Duodenal mucosa (tissue), 2 donors: ENCODE measurements around the gene NMT1.

Source experiments
- H3K27ac ChIP-seq: one replicate; pipeline ENCODE4 v1.7.0; 2013; ENCODE audit warnings: low read depth, low read length
- H3K27me3 ChIP-seq, 2 donors: one replicate each; pipeline ENCODE4 v1.7.0; 2013; ENCODE audit warnings: low read length in 2 of 2, control low read depth in 1 of 2; ENCODE audit not compliant: insufficient read depth in 2 of 2, control insufficient read depth in 1 of 2
- H3K36me3 ChIP-seq, 2 donors: one replicate each; pipeline ENCODE4 v1.7.0; 2013; ENCODE audit warnings: low read length in 2 of 2, control low read depth in 1 of 2; ENCODE audit not compliant: insufficient read depth in 2 of 2, control insufficient read depth in 1 of 2
- H3K4me1 ChIP-seq, 2 donors: one replicate each; pipeline ENCODE4 v1.7.0; 2013; ENCODE audit warnings: low read length in 2 of 2, control low read depth in 1 of 2; ENCODE audit not compliant: insufficient read depth in 2 of 2, control insufficient read depth in 1 of 2
- H3K4me3 ChIP-seq, 2 donors: one replicate each; pipeline ENCODE4 v1.7.0; 2013; ENCODE audit warnings: low read length in 2 of 2, low read depth in 1 of 2
- H3K9ac ChIP-seq, 2 donors: one replicate each; pipeline ENCODE4 v1.7.0; 2013; ENCODE audit warnings: low read length in 2 of 2, low read depth in 1 of 2
- H3K9me3 ChIP-seq, 2 donors: one replicate each; pipeline ENCODE4 v1.7.0; 2013; ENCODE audit warnings: low read length in 2 of 2, control low read depth in 1 of 2; ENCODE audit not compliant: control insufficient read depth in 1 of 2

The NMT1 gene

DNA sequence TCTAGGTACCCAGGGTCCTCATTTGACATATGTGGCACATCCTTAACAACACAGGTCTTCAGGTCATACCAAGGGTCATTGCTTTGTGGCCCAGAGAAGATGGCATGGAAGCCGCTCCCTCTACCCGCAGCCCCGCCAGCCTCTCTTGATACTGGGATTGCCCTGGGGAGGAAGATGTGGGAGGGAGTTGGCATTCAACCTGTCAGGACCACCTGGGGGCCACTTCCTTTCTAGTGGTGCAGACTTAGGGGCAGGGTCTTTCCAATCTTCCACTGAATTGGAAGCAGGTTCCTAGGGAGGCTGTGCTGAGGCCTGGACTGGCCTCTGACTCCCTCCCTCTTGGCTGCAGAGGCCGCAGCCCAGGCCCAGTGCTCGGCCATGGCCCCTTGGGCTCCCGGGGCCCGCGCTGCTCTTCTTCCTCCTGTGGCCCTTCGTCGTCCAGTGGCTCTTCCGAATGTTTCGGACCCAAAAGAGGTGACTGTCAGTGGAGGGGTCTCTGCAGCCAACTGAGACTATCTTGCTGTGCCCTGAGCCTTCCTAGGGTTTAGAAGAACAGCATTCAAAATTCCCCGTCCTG, 82.1 kb downstream of the NMT1 start:
- Histone ChIP-seq H3K27me3 (no peaks in the 10 kb centered on the region), H3K9ac (peak overlapping the region in 1 of 2 donors; percentile 70), H3K9me3 (no peaks in the 10 kb centered on the region), H3K36me3 (peaks cover 0 to 6% of the 10 kb centered on the region in 2 donors), H3K4me3 (no peak overlapping the region), H3K27ac (peak overlapping the region; percentile 73), H3K4me1 (peaks cover 25 to 26% of the 10 kb centered on the region in 2 donors)

DNA sequence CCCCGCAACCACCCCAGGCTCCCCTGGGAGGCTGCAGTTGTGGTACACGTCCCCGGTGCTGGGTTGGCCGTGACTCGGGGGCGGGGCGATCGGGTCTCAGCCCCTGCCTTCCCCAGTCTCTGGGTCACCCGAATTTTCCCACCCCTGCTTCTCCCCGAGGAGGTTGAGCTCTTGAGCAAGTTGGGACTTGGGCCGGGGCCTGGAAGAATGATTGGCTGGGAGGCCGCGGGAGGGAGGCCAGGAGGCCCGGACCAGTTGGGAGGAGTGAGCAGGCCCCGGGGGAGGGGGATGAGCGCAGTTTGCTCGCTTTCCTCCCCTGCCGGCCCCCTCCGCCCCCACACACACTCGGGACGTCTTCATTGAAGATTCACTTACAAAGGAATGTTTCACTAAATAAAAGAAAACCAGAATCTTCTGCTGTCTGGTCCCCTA, 82.7 kb downstream of the NMT1 start:
- Histone ChIP-seq H3K9me3 (no peaks in the 10 kb centered on the region), H3K9ac (peak overlapping the region; percentile 57 to 70), H3K4me1 (peaks cover 25 to 26% of the 10 kb centered on the region in 2 donors), H3K27ac (peak overlapping the region; percentile 73), H3K36me3 (peaks cover 0 to 4% of the 10 kb centered on the region in 2 donors), H3K4me3 (peak overlapping the region; percentile 64 to 66), H3K27me3 (no peaks in the 10 kb centered on the region)

DNA sequence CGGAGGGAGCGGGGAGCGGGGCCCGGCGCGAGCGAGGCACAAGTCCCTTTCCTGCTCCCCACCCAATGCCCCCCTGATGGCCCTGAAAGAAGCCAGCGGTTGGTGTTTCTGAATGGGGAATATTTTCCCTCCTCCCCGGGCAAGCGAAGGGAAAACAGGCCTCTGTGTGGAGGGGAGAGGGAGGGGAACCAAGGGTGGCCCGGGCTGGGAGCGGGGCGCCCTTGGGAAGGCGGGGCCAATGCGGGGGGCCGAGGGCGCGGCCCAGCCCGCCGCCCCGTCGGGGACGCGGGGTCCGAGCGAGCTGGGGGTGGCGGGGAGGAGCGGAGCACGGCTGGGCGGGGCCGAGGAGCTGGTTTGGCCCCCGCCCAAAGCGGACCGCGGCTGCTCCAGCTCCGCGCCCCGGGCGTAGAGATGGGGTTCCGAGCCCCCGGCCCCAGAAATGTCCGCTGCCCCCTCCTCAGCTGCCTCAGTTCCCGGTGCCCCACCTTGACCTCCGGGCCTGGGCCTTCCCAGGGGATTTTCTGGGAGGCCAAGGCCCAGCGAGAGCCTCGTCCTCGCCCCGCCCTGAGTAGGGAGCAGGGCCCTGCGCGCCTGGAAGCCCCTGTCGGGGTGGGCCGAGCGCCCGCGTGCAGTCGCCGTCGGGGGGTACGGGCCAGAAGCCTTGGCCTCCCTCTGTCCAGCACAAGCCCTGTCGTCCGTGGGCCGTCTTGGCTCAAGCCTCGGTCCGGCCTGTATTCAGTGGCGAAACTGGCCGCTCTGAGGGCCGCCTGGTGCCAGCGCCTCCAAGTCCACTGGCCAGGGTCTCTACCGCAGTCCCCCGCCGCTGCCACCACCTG, 83.3 kb downstream of the NMT1 start:
- peak overlapping the region; percentile 64 to 66 for H3K4me3 ChIP-seq
- H3K4me1 ChIP-seq = peaks cover 25 to 28% of the 10 kb centered on the region in 2 donors
- H3K9me3 ChIP-seq = no peaks in the 10 kb centered on the region
- peaks cover 0 to under 1% of the 10 kb centered on the region in 2 donors for H3K36me3 ChIP-seq
- peak overlapping the region; percentile 73 for H3K27ac ChIP-seq
- no peaks in the 10 kb centered on the region for H3K27me3 ChIP-seq
- peak overlapping the region; percentile 70 for H3K9ac ChIP-seq

DNA sequence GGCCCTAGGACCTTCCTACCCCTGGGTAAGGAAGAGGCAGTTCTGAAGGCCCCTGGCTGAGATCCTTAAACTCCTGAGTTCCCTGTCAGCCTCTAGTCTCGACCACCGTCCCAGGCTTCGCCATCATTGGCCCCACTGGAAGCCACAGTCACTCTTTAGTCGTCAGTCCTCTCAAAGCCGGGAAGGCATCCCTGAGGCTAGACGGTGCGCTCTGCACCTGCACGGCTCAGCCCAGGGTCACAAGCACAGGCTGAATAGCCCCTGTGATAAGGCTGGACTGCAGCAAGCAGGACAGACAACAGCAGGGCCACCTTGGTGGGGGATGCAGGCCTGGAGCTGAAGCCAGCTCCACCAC, 83.9 kb downstream of the NMT1 start:
- no peaks in the 10 kb centered on the region for H3K36me3 ChIP-seq
- H3K4me3 ChIP-seq = peak overlapping the region; percentile 60 to 66
- H3K9ac ChIP-seq = peak overlapping the region; percentile 70
- no peaks in the 10 kb centered on the region for H3K27me3 ChIP-seq
- H3K4me1 ChIP-seq = peaks cover 25 to 28% of the 10 kb centered on the region in 2 donors
- H3K27ac ChIP-seq = peak overlapping the region; percentile 73
- no peaks in the 10 kb centered on the region for H3K9me3 ChIP-seq

DNA sequence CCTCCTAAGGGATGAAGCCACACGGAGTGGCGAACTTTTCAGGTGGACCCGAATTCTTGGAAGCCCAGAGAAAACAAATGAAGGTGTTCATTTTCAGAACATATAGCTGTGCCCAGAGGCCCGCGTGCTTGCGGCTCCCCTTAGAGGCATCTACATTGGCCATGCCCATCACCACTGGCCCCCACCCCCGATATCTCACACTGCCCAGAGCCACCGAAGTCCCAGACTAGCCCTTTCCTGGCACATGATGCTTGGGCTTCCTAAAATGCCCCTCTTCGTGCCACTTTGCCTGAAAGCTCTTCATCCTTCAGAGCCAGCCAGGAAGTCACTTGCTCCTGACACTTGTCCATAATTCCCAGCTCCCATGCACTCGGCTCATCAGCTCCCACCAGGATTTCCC, 85.0 kb downstream of the NMT1 start:
- peaks cover 32 to 35% of the 10 kb centered on the region in 2 donors for H3K4me1 ChIP-seq
- H3K9me3 ChIP-seq = no peaks in the 10 kb centered on the region
- H3K27me3 ChIP-seq = no peaks in the 10 kb centered on the region
- H3K36me3 ChIP-seq = no peaks in the 10 kb centered on the region
- no peak overlapping the region for H3K27ac ChIP-seq
- no peak overlapping the region for H3K4me3 ChIP-seq
- no peak overlapping the region for H3K9ac ChIP-seq

DNA sequence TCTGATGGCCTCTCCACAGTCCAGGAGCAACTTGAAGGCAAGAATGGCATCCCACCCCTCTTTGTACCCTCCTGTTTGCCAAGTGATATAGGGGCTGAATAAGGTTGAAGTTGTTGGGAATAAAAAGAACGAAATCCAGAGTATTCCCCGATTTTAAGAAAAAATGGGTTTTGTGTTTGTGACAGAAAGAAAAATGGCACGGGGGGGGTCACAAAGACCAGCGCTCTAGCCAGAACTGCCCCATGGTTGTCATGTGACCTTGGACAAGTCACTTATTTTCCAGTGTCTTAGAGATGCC, 85.4 kb downstream of the NMT1 start:
- H3K9ac ChIP-seq = peak overlapping the region; percentile 87 to 94
- peak overlapping the region; percentile 84 to 89 for H3K4me3 ChIP-seq
- no peaks in the 10 kb centered on the region for H3K27me3 ChIP-seq
- no peaks in the 10 kb centered on the region for H3K9me3 ChIP-seq
- no peaks in the 10 kb centered on the region for H3K36me3 ChIP-seq
- peaks cover 35 to 38% of the 10 kb centered on the region in 2 donors for H3K4me1 ChIP-seq
- peak overlapping the region; percentile 95 for H3K27ac ChIP-seq

DNA sequence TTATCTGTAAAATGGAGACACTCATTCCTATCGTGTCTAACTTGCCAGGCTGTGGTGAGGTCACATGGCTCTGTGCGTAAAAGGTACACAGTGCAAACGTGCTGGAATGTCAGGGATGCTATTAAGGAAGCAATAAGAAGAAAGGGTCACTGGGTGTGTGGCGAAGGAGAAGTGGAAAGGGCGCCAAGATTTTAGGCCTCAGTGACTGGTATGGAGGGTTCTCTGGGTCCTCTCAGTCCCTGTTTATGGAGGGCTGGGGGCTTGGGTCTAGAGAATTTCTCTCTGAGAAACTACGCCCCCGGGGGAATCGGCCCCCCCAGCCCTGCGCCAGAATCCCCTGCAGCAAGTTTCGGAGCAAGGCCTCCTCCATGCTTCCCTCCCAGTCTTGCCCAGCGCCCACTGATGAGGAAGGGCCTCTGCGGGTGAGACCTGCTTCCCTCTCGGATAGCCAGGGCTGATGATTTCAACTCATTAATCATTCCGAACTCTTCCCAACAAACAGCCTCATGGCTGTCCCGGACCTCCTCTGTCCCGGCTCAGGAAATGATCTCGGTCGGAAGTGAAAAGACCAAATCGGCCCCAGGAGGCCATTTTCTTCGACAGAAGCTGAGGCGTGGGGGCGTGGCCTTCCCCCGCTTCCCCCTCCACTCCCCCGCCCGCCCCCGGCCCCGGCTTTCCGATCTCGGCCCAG, 85.9 kb downstream of the NMT1 start:
- peak overlapping the region; percentile 84 to 89 for H3K4me3 ChIP-seq
- no peaks in the 10 kb centered on the region for H3K36me3 ChIP-seq
- H3K9me3 ChIP-seq = no peaks in the 10 kb centered on the region
- H3K27ac ChIP-seq = peak overlapping the region; percentile 95
- peaks cover 39 to 42% of the 10 kb centered on the region in 2 donors for H3K4me1 ChIP-seq
- H3K9ac ChIP-seq = peak overlapping the region; percentile 87 to 94
- H3K27me3 ChIP-seq = no peaks in the 10 kb centered on the region

DNA sequence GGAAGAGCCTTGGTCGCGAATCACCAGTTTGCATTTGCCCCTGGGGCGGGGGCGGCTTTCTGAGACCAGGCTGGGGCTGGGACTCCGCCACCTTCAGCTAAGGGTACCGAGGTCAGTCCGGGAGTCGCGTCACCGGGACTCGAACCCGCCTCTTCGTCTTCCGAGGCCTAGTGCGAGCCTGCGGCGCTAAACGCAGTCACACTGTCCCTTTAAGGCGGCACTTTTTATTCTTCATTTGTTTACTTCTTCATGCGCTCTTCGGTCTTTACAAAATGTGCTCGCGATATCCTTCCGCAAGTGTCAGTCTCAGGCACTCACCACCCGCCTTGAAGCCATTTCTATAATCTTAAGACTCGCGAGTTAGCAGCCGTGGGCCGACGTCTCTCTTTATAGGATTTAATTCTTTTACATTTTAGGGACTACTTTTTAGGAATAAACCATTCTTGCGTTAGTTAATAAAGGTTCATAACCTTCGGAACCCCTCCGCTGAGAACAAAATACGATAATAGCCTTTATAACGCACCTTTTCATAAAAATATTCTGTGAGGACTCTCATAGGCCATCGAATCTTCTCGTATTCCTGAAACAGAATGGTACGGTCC, 86.6 kb downstream of the NMT1 start:
- Histone ChIP-seq H3K36me3 (no peaks in the 10 kb centered on the region), H3K4me3 (peak overlapping the region; percentile 84 to 89), H3K9ac (peak overlapping the region; percentile 81 to 87), H3K27ac (peak overlapping the region; percentile 95), H3K4me1 (peaks cover 39 to 42% of the 10 kb centered on the region in 2 donors), H3K9me3 (no peaks in the 10 kb centered on the region), H3K27me3 (no peaks in the 10 kb centered on the region)

DNA sequence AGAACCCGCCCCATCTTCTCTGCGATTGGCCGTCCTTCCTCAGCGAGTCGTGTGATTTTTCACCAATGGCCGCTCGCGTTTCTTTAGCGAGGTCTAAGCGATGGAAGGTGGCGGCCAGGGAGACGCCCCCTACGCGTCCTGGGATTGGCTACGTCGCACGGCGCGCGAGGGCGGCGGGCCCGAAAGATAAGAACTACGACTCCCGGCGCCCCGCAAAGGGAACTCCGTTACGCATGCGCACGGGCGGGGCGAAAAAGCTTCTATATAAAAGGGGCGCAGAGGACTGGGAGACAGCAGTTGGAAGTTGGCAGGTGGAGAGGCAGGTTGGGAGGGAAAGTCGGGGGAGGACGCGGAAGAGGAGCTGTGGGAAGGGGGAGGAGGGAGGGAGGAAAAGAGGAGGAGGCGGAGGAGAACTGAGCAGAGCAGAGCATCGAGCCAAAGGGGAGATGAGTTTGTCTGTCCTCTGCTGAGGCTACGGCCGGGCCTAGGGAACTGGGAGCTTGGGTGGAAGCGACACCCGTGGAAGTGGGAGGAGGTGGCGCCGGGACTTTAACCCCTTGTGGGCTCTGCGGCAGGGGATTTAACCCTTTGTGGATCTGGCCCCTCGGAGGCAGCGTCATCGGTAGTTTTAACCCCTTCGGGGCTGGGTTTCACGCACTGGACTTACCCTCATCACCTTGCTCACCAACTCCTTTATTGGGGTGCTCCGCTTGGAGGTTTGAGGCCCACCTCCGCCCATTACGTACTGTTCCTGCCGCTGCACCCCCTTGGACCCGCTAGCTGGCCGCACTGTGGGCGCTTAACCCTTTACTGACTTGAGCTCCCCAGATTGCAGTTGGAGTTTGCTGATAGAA, 87.3 kb downstream of the NMT1 start, which contains the start of gene HEXIM1:
Gene HEXIM1, plus strand, starts transcription at position 293 of the 854 bp plus-strand sequence. CDS start 716 bp downstream, outside the sequence.
- peaks cover 39% of the 10 kb centered on the region in 2 donors for H3K4me1 ChIP-seq
- H3K4me3 ChIP-seq = peak within 1 kb of the TSS; percentile 89 to 97
- H3K9ac ChIP-seq = peak within 1 kb of the TSS; percentile 87 to 96
- no peaks in the 10 kb centered on the region for H3K9me3 ChIP-seq
- H3K27me3 ChIP-seq = no peaks in the 10 kb centered on the region
- no peaks in the 10 kb centered on the region for H3K36me3 ChIP-seq
- H3K27ac ChIP-seq = peak within 1 kb of the TSS; percentile 95
